Stimulated activated naive CD8-positive, alpha-beta T cell treated with anti-CD3 and anti-CD28 coated beads, Interleukin-15, amount 100 ng/mL, for 72 hours (primary cell): ENCODE measurements around the gene AHNAK.

Source experiments
- ATAC-seq: fragments of 150-1000 bp; cut with Tn5 transposase; 2 replicates; pipeline ENCODE4 v1.10.0; 2021; ENCODE audit warnings: mild to moderate bottlenecking, moderate library complexity
- DNase-seq, 2 donors: peaks; one replicate each; pipeline ENCODE4 v3.0.0; 2021 to 2022
- H3K27ac Mint-ChIP-seq, 2 donors: one replicate each; pipeline ENCODE4 v1.8.0; 2022; ENCODE audit warnings: mild to moderate bottlenecking in 2 of 2, mixed read lengths in 2 of 2, moderate library complexity in 2 of 2
- H3K27me3 Mint-ChIP-seq: one replicate; pipeline ENCODE4 v1.8.0; 2022; ENCODE audit warnings: mixed read lengths
- H3K4me1 Mint-ChIP-seq: one replicate; pipeline ENCODE4 v1.8.0; 2022; ENCODE audit warnings: mild to moderate bottlenecking, mixed read lengths
- H3K4me3 Mint-ChIP-seq, 2 donors: one replicate each; pipeline ENCODE4 v1.8.0; 2022; ENCODE audit warnings: mild to moderate bottlenecking in 2 of 2, mixed read lengths in 2 of 2, moderate library complexity in 1 of 2
- H3K9me3 Mint-ChIP-seq, 2 donors: one replicate each; pipeline ENCODE4 v1.8.0; 2022; ENCODE audit warnings: mixed read lengths in 2 of 2

Gene AHNAK

GRCh38 chr11:62535802-62536201, 10.8 kb downstream of the AHNAK start:
- DNase-seq (no peak), ATAC-seq (no peak)
- H3K4me1 Mint-ChIP-seq = peaks cover 24% of the 10 kb centered on the region
- no peaks in the 10 kb centered on the region for H3K9me3 Mint-ChIP-seq
- H3K27me3 Mint-ChIP-seq = no peaks in the 10 kb centered on the region
- H3K27ac Mint-ChIP-seq = peak overlapping the region in 1 of 2 donors; percentile 42
- H3K4me3 Mint-ChIP-seq = no peak overlapping the region

- H3K4me3 Mint-ChIP-seq = no peak overlapping the region
- peaks cover 21% of the 10 kb centered on the region for H3K4me1 Mint-ChIP-seq
- no peaks in the 10 kb centered on the region for H3K9me3 Mint-ChIP-seq
- ATAC-seq = no peak
- H3K27me3 Mint-ChIP-seq = no peaks in the 10 kb centered on the region
- no peak overlapping the region for H3K27ac Mint-ChIP-seq
- no peak for DNase-seq
Observed at GRCh38 chr11:62534779-62535545, 11.6 kb downstream of the AHNAK start.

- DNase-seq (no peak), ATAC-seq (no peak)
- no peak overlapping the region for H3K27ac Mint-ChIP-seq
- H3K4me1 Mint-ChIP-seq = no peaks in the 10 kb centered on the region
- H3K4me3 Mint-ChIP-seq = no peak overlapping the region
- no peaks in the 10 kb centered on the region for H3K9me3 Mint-ChIP-seq
- H3K27me3 Mint-ChIP-seq = no peaks in the 10 kb centered on the region
Observed at GRCh38 chr11:62532096-62532495, 14.5 kb downstream of the AHNAK start.

- H3K27ac Mint-ChIP-seq = no peak overlapping the region
Observed at GRCh38 chr11:62516736-62517371, 29.8 kb downstream of the AHNAK start.

GRCh38 chr11:62514151-62514550, 32.5 kb downstream of the AHNAK start:
- Mint-ChIP-seq H3K27ac (no peak overlapping the region), H3K27me3 (no peaks in the 10 kb centered on the region), H3K4me1 (peaks cover 12% of the 10 kb centered on the region), H3K4me3 (no peak overlapping the region), H3K9me3 (no peaks in the 10 kb centered on the region)
- peak; percentile 60 for ATAC-seq
- DNase-seq = no peak

More at GRCh38 chr11:62516736-62517371, 29.8 kb downstream of the AHNAK start:
- H3K4me3 Mint-ChIP-seq = no peak overlapping the region
- H3K9me3 Mint-ChIP-seq = no peaks in the 10 kb centered on the region
- ATAC-seq = no peak
- no peaks in the 10 kb centered on the region for H3K27me3 Mint-ChIP-seq
- H3K4me1 Mint-ChIP-seq = peaks cover 12% of the 10 kb centered on the region
- no peak for DNase-seq

GRCh38 chr11:62513626-62514025, 33.0 kb downstream of the AHNAK start:
- no peak for ATAC-seq
- no peak for DNase-seq
- H3K27ac Mint-ChIP-seq = no peak overlapping the region
- no peaks in the 10 kb centered on the region for H3K27me3 Mint-ChIP-seq
- peaks cover 12% of the 10 kb centered on the region for H3K4me1 Mint-ChIP-seq
- H3K4me3 Mint-ChIP-seq = no peak overlapping the region
- H3K9me3 Mint-ChIP-seq = no peaks in the 10 kb centered on the region

GRCh38 chr11:62512961-62513360, 33.6 kb downstream of the AHNAK start:
- no peak overlapping the region for H3K4me3 Mint-ChIP-seq
- peaks cover 6% of the 10 kb centered on the region for H3K4me1 Mint-ChIP-seq
- DNase-seq = no peak
- H3K9me3 Mint-ChIP-seq = no peaks in the 10 kb centered on the region
- ATAC-seq = no peak
- no peak overlapping the region for H3K27ac Mint-ChIP-seq
- H3K27me3 Mint-ChIP-seq = no peaks in the 10 kb centered on the region

- H3K27me3 Mint-ChIP-seq = peaks cover 17% of the 10 kb centered on the region
- DNase-seq (no peak), ATAC-seq (no peak)
- H3K27ac Mint-ChIP-seq = no peak overlapping the region
- H3K9me3 Mint-ChIP-seq = no peaks in the 10 kb centered on the region
- H3K4me3 Mint-ChIP-seq = no peak overlapping the region
- H3K4me1 Mint-ChIP-seq = no peaks in the 10 kb centered on the region
Observed at GRCh38 chr11:62508336-62509058, 38.1 kb downstream of the AHNAK start.

- no peak overlapping the region for H3K27ac Mint-ChIP-seq
- peaks cover 30% of the 10 kb centered on the region for H3K27me3 Mint-ChIP-seq
- H3K9me3 Mint-ChIP-seq = no peaks in the 10 kb centered on the region
- H3K4me1 Mint-ChIP-seq = peaks cover 3% of the 10 kb centered on the region
- DNase-seq (no peak), ATAC-seq (no peak)
- no peak overlapping the region for H3K4me3 Mint-ChIP-seq
Observed at GRCh38 chr11:62507125-62507422, 39.5 kb downstream of the AHNAK start.

GRCh38 chr11:62506413-62507124, 40.0 kb downstream of the AHNAK start:
- ATAC-seq = no peak
- DNase-seq = no peak
- no peaks in the 10 kb centered on the region for H3K9me3 Mint-ChIP-seq
- no peak overlapping the region for H3K27ac Mint-ChIP-seq
- H3K4me3 Mint-ChIP-seq = no peak overlapping the region
- peaks cover 35% of the 10 kb centered on the region for H3K27me3 Mint-ChIP-seq
- peaks cover 8% of the 10 kb centered on the region for H3K4me1 Mint-ChIP-seq

- Mint-ChIP-seq H3K27ac (no peak overlapping the region), H3K4me1 (peaks cover 10% of the 10 kb centered on the region), H3K9me3 (no peaks in the 10 kb centered on the region), H3K4me3 (no peak overlapping the region), H3K27me3 (peaks cover 40% of the 10 kb centered on the region)
- DNase-seq = no peak
- no peak for ATAC-seq
Observed at GRCh38 chr11:62505440-62506091, 41.0 kb downstream of the AHNAK start.

- Mint-ChIP-seq H3K4me3 (no peak overlapping the region), H3K4me1 (peaks cover 10% of the 10 kb centered on the region), H3K27ac (no peak overlapping the region), H3K27me3 (peaks cover 40% of the 10 kb centered on the region), H3K9me3 (no peaks in the 10 kb centered on the region)
- DNase-seq = no peak
- no peak for ATAC-seq
Observed at GRCh38 chr11:62505059-62505439, 41.6 kb downstream of the AHNAK start.

- Mint-ChIP-seq H3K4me3 (no peak overlapping the region), H3K4me1 (peaks cover 14% of the 10 kb centered on the region), H3K9me3 (no peaks in the 10 kb centered on the region), H3K27me3 (peaks cover 40% of the 10 kb centered on the region), H3K27ac (no peak overlapping the region)
- ATAC-seq (no peak), DNase-seq (no peak)
Observed at GRCh38 chr11:62504158-62504973, 42.2 kb downstream of the AHNAK start.

GRCh38 chr11:62502030-62502730, 44.4 kb downstream of the AHNAK start:
- ATAC-seq = no peak
- no peak overlapping the region for H3K27ac Mint-ChIP-seq
- no peak for DNase-seq
- H3K27me3 Mint-ChIP-seq = peaks cover 40% of the 10 kb centered on the region
- no peaks in the 10 kb centered on the region for H3K9me3 Mint-ChIP-seq
- H3K4me1 Mint-ChIP-seq = peaks cover 18% of the 10 kb centered on the region
- no peak overlapping the region for H3K4me3 Mint-ChIP-seq
